Measurements from ENCODE around the gene UBAP2. TPM values are rescaled to one million over a fixed set of nuclear protein-coding genes. Genes with fewer than 3 reads are reported as not detected.

Gene UBAP2
- total and polyA plus RNA-seq, 2 donors, result 17.2 to 31.9 TPM

DNA sequence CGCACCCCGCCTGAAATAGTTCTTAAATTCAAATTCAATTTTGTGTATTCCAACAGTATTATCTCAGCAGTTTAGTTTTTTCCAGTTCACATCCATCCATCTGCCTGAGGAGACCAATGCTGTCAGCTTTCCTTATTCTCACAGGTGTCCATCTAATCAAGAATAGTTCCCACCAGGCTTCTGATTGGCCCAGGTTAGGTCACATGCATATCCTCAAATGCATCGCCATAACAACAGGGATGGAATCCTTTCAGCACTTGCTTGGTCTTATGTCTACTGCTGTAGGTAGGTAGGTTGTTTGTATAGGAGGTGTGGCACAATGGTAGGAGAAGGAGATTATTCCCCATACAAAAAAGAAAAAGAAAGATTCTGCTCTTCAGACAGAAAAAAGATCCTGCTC is 140.6 kb downstream of the UBAP2 start:
- Histone ChIP-seq H3K36me3 (ENCODE audit: control insufficient read depth in 2 of 2, insufficient read depth in 2 of 2, low read length in 1 of 2) (peaks cover 8 to 47% of the 10 kb centered on the region in 2 donors), H3K27ac (ENCODE audit: low read depth in 1 of 2, low read length in 1 of 2) (no peak overlapping the region), H3K9me3 (ENCODE audit: control insufficient read depth in 2 of 2, insufficient read depth in 1 of 2, low read length in 1 of 2) (no peaks in the 10 kb centered on the region), H3K4me3 (ENCODE audit: low read length in 2 of 2) (no peak overlapping the region), H3K27me3 (ENCODE audit: control insufficient read depth in 2 of 2, insufficient read depth in 1 of 2, low read length in 1 of 2) (no peaks in the 10 kb centered on the region), H3K4me1 (ENCODE audit: control insufficient read depth in 2 of 2, insufficient read depth in 2 of 2, low read length in 2 of 2) (no peaks in the 10 kb centered on the region)
- WGBS, result 96% methylated on average over 3 of the region's 3 CpGs
- DNase-seq (ENCODE audit: low read depth in 6 of 9, low spot score in 9 of 9), result no peak

DNA sequence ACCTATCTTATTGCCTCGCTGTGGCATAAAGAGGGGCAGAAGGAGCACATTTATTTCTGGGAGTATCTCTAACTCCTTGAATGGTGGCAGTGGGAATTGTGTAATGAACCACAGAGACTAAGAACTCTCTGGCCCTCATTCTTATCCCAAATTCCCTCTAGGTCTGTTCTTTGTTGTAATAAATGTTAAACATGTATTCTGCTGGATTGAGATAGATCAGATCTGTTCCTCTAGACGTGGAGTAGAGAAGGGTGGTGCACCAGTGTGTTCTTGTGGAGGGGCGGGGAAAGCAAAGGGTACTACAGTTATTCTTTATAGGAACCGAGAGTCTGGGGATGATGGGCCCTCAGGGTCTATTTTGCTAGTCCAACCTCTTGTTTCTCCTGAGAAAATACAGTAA is 141.3 kb downstream of the UBAP2 start:
- no peak for DNase-seq (ENCODE audit: low read depth in 6 of 9, low spot score in 9 of 9)
- H3K27me3 ChIP-seq (ENCODE audit: control insufficient read depth in 2 of 2, insufficient read depth in 1 of 2, low read length in 1 of 2), result no peaks in the 10 kb centered on the region
- H3K27ac ChIP-seq (ENCODE audit: low read depth in 1 of 2, low read length in 1 of 2), result no peak overlapping the region
- WGBS, result 98% methylated on average over 4 of the region's 4 CpGs
- H3K4me3 ChIP-seq (ENCODE audit: low read length in 2 of 2), result no peak overlapping the region
- no peaks in the 10 kb centered on the region for H3K4me1 ChIP-seq (ENCODE audit: control insufficient read depth in 2 of 2, insufficient read depth in 2 of 2, low read length in 2 of 2)
- peaks cover 3 to 43% of the 10 kb centered on the region in 2 donors for H3K36me3 ChIP-seq (ENCODE audit: control insufficient read depth in 2 of 2, insufficient read depth in 2 of 2, low read length in 1 of 2)
- H3K9me3 ChIP-seq (ENCODE audit: control insufficient read depth in 2 of 2, insufficient read depth in 1 of 2, low read length in 1 of 2), result no peaks in the 10 kb centered on the region

DNA sequence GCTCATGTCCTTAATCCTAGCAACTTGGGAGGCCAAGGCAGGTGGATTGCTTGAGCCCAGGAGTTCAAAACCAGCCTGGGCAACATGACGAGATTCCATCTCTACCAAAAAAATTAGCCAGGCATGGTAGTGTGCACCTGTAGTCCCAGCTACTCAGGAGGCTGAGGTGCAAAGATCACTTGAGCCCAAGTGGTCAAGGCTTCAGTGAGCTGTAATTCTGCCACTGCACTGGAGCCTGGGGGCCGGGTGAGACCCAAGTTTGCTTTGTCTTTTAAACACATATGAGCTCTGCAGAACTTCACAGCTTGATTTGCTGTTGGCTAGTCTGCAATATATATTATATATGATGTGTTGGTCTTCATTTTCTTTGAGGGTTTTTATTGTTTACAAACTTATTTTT is 141.9 kb downstream of the UBAP2 start:
- Histone ChIP-seq H3K4me1 (ENCODE audit: control insufficient read depth in 2 of 2, insufficient read depth in 2 of 2, low read length in 2 of 2) (no peaks in the 10 kb centered on the region), H3K27ac (ENCODE audit: low read depth in 1 of 2, low read length in 1 of 2) (no peak overlapping the region), H3K36me3 (ENCODE audit: control insufficient read depth in 2 of 2, insufficient read depth in 2 of 2, low read length in 1 of 2) (peaks cover 3 to 47% of the 10 kb centered on the region in 2 donors), H3K4me3 (ENCODE audit: low read length in 2 of 2) (no peak overlapping the region), H3K27me3 (ENCODE audit: control insufficient read depth in 2 of 2, insufficient read depth in 1 of 2, low read length in 1 of 2) (no peaks in the 10 kb centered on the region), H3K9me3 (ENCODE audit: control insufficient read depth in 2 of 2, insufficient read depth in 1 of 2, low read length in 1 of 2) (no peaks in the 10 kb centered on the region)
- WGBS, result 98% methylated on average over 2 of the region's 2 CpGs
- no peak for DNase-seq (ENCODE audit: low read depth in 6 of 9, low spot score in 9 of 9)

DNA sequence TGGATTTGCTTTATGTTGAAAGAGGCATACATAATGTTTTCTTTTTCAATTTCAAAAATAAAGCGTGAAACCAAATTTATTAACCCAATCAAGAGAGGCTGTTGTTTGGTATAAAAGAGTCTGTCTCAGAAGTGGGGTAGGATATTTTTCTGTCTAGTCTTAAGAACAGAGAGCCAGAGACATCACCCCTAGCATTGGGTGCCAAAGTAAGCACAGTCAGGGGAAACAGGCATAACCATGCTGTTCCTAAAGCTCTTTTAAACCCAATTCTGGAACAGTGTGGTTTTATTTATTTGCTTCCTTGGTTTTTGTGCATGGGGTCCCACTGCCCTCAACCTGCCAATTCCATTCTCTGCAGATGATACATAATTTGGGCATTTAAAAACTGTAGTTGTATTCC is 143.6 kb downstream of the UBAP2 start:
- Histone ChIP-seq H3K9me3 (ENCODE audit: control insufficient read depth in 2 of 2, insufficient read depth in 1 of 2, low read length in 1 of 2) (no peaks in the 10 kb centered on the region), H3K4me3 (ENCODE audit: low read length in 2 of 2) (no peak overlapping the region), H3K4me1 (ENCODE audit: control insufficient read depth in 2 of 2, insufficient read depth in 2 of 2, low read length in 2 of 2) (no peaks in the 10 kb centered on the region), H3K36me3 (ENCODE audit: control insufficient read depth in 2 of 2, insufficient read depth in 2 of 2, low read length in 1 of 2) (peaks cover 6 to 62% of the 10 kb centered on the region in 2 donors), H3K27me3 (ENCODE audit: control insufficient read depth in 2 of 2, insufficient read depth in 1 of 2, low read length in 1 of 2) (no peaks in the 10 kb centered on the region), H3K27ac (ENCODE audit: low read depth in 1 of 2, low read length in 1 of 2) (no peak overlapping the region)
- WGBS, result 100% methylated on average over 1 of the region's 1 CpG
- DNase-seq (ENCODE audit: low read depth in 6 of 9, low spot score in 9 of 9), result no peak

- 85% methylated on average over 4 of the region's 4 CpGs for WGBS
- Histone ChIP-seq H3K9me3 (ENCODE audit: control insufficient read depth in 2 of 2, insufficient read depth in 1 of 2, low read length in 1 of 2) (no peaks in the 10 kb centered on the region), H3K4me1 (ENCODE audit: control insufficient read depth in 2 of 2, insufficient read depth in 2 of 2, low read length in 2 of 2) (no peaks in the 10 kb centered on the region), H3K27me3 (ENCODE audit: control insufficient read depth in 2 of 2, insufficient read depth in 1 of 2, low read length in 1 of 2) (no peaks in the 10 kb centered on the region), H3K4me3 (ENCODE audit: low read length in 2 of 2) (no peak overlapping the region), H3K27ac (ENCODE audit: low read depth in 1 of 2, low read length in 1 of 2) (no peak overlapping the region), H3K36me3 (ENCODE audit: control insufficient read depth in 2 of 2, insufficient read depth in 2 of 2, low read length in 1 of 2) (peaks cover 11 to 53% of the 10 kb centered on the region in 2 donors)
- DNase-seq (ENCODE audit: low read depth in 6 of 9, low spot score in 9 of 9), result no peak
Measured at GRCh38 chr9:33903157-33903780, 145.4 kb downstream of the UBAP2 start.

- Histone ChIP-seq H3K4me1 (ENCODE audit: control insufficient read depth in 2 of 2, insufficient read depth in 2 of 2, low read length in 2 of 2) (no peaks in the 10 kb centered on the region), H3K27me3 (ENCODE audit: control insufficient read depth in 2 of 2, insufficient read depth in 1 of 2, low read length in 1 of 2) (no peaks in the 10 kb centered on the region), H3K27ac (ENCODE audit: low read depth in 1 of 2, low read length in 1 of 2) (no peak overlapping the region), H3K36me3 (ENCODE audit: control insufficient read depth in 2 of 2, insufficient read depth in 2 of 2, low read length in 1 of 2) (peaks cover 7 to 20% of the 10 kb centered on the region in 2 donors), H3K9me3 (ENCODE audit: control insufficient read depth in 2 of 2, insufficient read depth in 1 of 2, low read length in 1 of 2) (no peaks in the 10 kb centered on the region), H3K4me3 (ENCODE audit: low read length in 2 of 2) (no peak overlapping the region)
- no peak for DNase-seq (ENCODE audit: low read depth in 6 of 9, low spot score in 9 of 9)
Measured at GRCh38 chr9:33894316-33894715, 154.4 kb downstream of the UBAP2 start.

- Histone ChIP-seq H3K4me3 (ENCODE audit: low read length in 2 of 2) (no peak overlapping the region), H3K27ac (ENCODE audit: low read depth in 1 of 2, low read length in 1 of 2) (no peak overlapping the region), H3K4me1 (ENCODE audit: control insufficient read depth in 2 of 2, insufficient read depth in 2 of 2, low read length in 2 of 2) (no peaks in the 10 kb centered on the region), H3K36me3 (ENCODE audit: control insufficient read depth in 2 of 2, insufficient read depth in 2 of 2, low read length in 1 of 2) (peaks cover 4 to 24% of the 10 kb centered on the region in 2 donors), H3K9me3 (ENCODE audit: control insufficient read depth in 2 of 2, insufficient read depth in 1 of 2, low read length in 1 of 2) (no peaks in the 10 kb centered on the region), H3K27me3 (ENCODE audit: control insufficient read depth in 2 of 2, insufficient read depth in 1 of 2, low read length in 1 of 2) (no peaks in the 10 kb centered on the region)
- DNase-seq (ENCODE audit: low read depth in 6 of 9, low spot score in 9 of 9), result no peak
Measured at GRCh38 chr9:33893861-33894260, 154.8 kb downstream of the UBAP2 start.

GRCh38 chr9:33885948-33886347 is 162.7 kb downstream of the UBAP2 start:
- H3K36me3 ChIP-seq (ENCODE audit: control insufficient read depth in 2 of 2, insufficient read depth in 2 of 2, low read length in 1 of 2), result peaks cover 12 to 17% of the 10 kb centered on the region in 2 donors
- no peak for DNase-seq (ENCODE audit: low read depth in 6 of 9, low spot score in 9 of 9)
- no peaks in the 10 kb centered on the region for H3K4me1 ChIP-seq (ENCODE audit: control insufficient read depth in 2 of 2, insufficient read depth in 2 of 2, low read length in 2 of 2)
- H3K9me3 ChIP-seq (ENCODE audit: control insufficient read depth in 2 of 2, insufficient read depth in 1 of 2, low read length in 1 of 2), result no peaks in the 10 kb centered on the region
- no peak overlapping the region for H3K27ac ChIP-seq (ENCODE audit: low read depth in 1 of 2, low read length in 1 of 2)
- WGBS, result 94% methylated on average over 2 of the region's 2 CpGs
- H3K4me3 ChIP-seq (ENCODE audit: low read length in 2 of 2), result no peak overlapping the region
- H3K27me3 ChIP-seq (ENCODE audit: control insufficient read depth in 2 of 2, insufficient read depth in 1 of 2, low read length in 1 of 2), result no peaks in the 10 kb centered on the region

DNA sequence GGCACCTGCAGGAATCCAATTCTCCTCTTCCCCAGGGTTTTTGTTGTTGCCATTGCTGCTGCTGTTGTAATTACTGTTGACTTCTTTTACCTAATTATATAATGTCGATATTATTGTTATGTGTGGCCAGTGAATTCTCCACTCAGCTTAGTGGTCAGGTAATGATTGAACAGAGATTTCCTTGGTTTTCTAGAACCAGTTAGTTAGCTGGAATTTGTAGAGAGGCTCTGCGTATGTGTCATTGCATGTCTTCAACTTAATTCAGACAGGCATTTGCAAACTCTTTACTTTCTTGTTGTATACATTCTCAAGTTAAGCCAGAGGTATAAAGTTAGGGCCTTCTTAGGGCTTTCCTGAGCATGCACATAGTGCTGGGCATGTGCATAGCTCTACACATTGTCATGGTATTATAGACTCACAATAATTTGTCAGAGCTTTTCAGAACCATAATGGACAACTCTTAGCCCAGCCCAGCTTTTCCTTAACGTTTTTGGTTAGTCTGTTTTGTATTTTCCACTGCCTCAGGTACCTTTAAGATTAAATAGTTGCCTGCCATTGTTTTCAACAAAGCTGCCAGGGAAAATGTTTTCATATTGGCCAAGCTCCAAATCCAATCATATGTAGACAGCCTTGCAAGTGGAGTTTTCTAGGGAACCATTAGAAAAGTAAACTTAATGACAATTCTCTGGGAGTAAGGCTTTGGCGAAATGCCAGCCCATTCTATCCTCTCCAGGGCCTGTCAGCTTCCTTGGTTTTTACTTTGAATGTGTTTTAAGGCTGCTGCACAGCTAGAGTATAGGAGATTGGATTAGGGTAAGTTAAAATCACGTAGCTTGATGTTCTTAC is 163.6 kb downstream of the UBAP2 start:
- Histone ChIP-seq H3K36me3 (ENCODE audit: control insufficient read depth in 2 of 2, insufficient read depth in 2 of 2, low read length in 1 of 2) (peaks cover 8 to 17% of the 10 kb centered on the region in 2 donors), H3K4me3 (ENCODE audit: low read length in 2 of 2) (no peak overlapping the region), H3K27me3 (ENCODE audit: control insufficient read depth in 2 of 2, insufficient read depth in 1 of 2, low read length in 1 of 2) (no peaks in the 10 kb centered on the region), H3K4me1 (ENCODE audit: control insufficient read depth in 2 of 2, insufficient read depth in 2 of 2, low read length in 2 of 2) (no peaks in the 10 kb centered on the region), H3K9me3 (ENCODE audit: control insufficient read depth in 2 of 2, insufficient read depth in 1 of 2, low read length in 1 of 2) (no peaks in the 10 kb centered on the region), H3K27ac (ENCODE audit: low read depth in 1 of 2, low read length in 1 of 2) (no peak overlapping the region)
- DNase-seq (ENCODE audit: low read depth in 6 of 9, low spot score in 9 of 9), result no peak
- WGBS, result 86% methylated on average over 5 of the region's 5 CpGs

Data from thymus (tissue), 11 donors.